HepG2 (cell line): ENCODE measurements around the gene LSM14B. TPM values are rescaled to one million over a fixed set of nuclear protein-coding genes. Genes with fewer than 3 reads are reported as not detected.

ENCODE experiments used
- GTF3A ChIP-seq: sonication (generic); formaldehyde crosslinking; conservative IDR thresholded peaks from 2 replicates; pipeline ENCODE4 v1.4.0; 2020; ENCODE audit warnings: mild to moderate bottlenecking, missing genetic modification reagents
- HNRNPK ChIP-seq: fragments of 200-400 bp; formaldehyde crosslinking; IDR thresholded peaks from 2 replicates; pipeline ENCODE4 v1.6.1; 2018; ENCODE audit warnings: low read length, low read depth, moderate library complexity, mild to moderate bottlenecking; ENCODE audit not compliant: poor library complexity, severe bottlenecking
- MTA3 ChIP-seq: sonication (generic); formaldehyde crosslinking; IDR thresholded peaks from 2 replicates; pipeline ENCODE4 v1.4.0; 2020; ENCODE audit warnings: missing genetic modification reagents
- NFYB ChIP-seq: sonication (generic); formaldehyde crosslinking; IDR thresholded peaks from 2 replicates; pipeline ENCODE4 v1.4.0; 2020; ENCODE audit warnings: missing genetic modification reagents
- ONECUT2 ChIP-seq: sonication (generic); formaldehyde crosslinking; IDR thresholded peaks from 2 replicates; pipeline ENCODE4 v1.4.0; 2020; ENCODE audit warnings: missing genetic modification reagents
- SOX5 ChIP-seq: IDR thresholded peaks from 2 replicates; pipeline ENCODE4 v1.6.1; 2016; ENCODE audit warnings: borderline replicate concordance
- TCF7L2 ChIP-seq: IDR thresholded peaks from 2 replicates; pipeline ENCODE4 v1.6.1; 2011; ENCODE audit warnings: mild to moderate bottlenecking, low read depth, low read length, moderate library complexity
- YY1 ChIP-seq: IDR thresholded peaks from 2 replicates; pipeline ENCODE4 v1.6.1; 2011; ENCODE audit warnings: low read length, low read depth, moderate library complexity, mild to moderate bottlenecking; ENCODE audit not compliant: insufficient read depth, insufficient replicate concordance
- ZNF296 ChIP-seq: sonication (generic); formaldehyde crosslinking; conservative IDR thresholded peaks from 2 replicates; pipeline ENCODE4 v1.5.0; 2020; ENCODE audit warnings: mild to moderate bottlenecking, missing genetic modification reagents
- ZNF510 ChIP-seq: sonication (generic); formaldehyde crosslinking; IDR thresholded peaks from 2 replicates; pipeline ENCODE4 v1.4.0; 2020; ENCODE audit warnings: low read depth, mild to moderate bottlenecking, missing genetic modification reagents
- polyA plus RNA-seq, 8 experiments: library from polyadenylated mRNA; depleted of rRNA in 3 of 8; stranded (reverse) in 7 of 8; unstranded in 1 of 8; fragments of >200 nt; fragmentation: Illumina TruSeq in 4 of 8; extraction: Trizol in 4 of 8; gene quantifications; 2 replicates each; pipeline versions ENCODE4 v1.2.1 to v1.2.3, GENCODE V29; 2011 to 2016; ENCODE audit warnings: low read depth in 4 of 8, missing spikeins in 1 of 8, mixed read lengths in 1 of 8; ENCODE audit not compliant: insufficient read depth in 1 of 8
- total RNA-seq, 5 experiments: library from RNA; depleted of rRNA; stranded (reverse); fragments of >200 nt; fragmentation: Illumina TruSeq; extraction: Trizol; gene quantifications; 2 replicates each; pipeline ENCODE4 v1.2.3, GENCODE V29; 2016; ENCODE audit warnings: low read depth in 1 of 5
- TF ChIP-seq, protein P1 (sequence below): sonication (generic); formaldehyde crosslinking; conservative IDR thresholded peaks from 2 replicates; pipeline ENCODE4 v1.4.0; 2020; ENCODE audit warnings: mild to moderate bottlenecking, missing genetic modification reagents, moderate library complexity
- TF ChIP-seq, protein P2 (sequence below): sonication (generic); formaldehyde crosslinking; IDR thresholded peaks from 2 replicates; pipeline ENCODE4 v1.4.0; 2020; ENCODE audit warnings: missing genetic modification reagents, borderline replicate concordance
- TF ChIP-seq, protein P3 (sequence below): sonication (generic); formaldehyde crosslinking; IDR thresholded peaks from 2 replicates; pipeline ENCODE4 v1.4.0; 2020; ENCODE audit warnings: missing genetic modification reagents
- TF ChIP-seq, protein P4 (sequence below): IDR thresholded peaks from 2 replicates; pipeline ENCODE4 v1.6.1; 2016; ENCODE audit warnings: missing biosample characterization, missing genetic modification reagents, low read depth

Gene LSM14B
- total and polyA plus RNA-seq, 2 of the 13 experiments (the other 11 are each of a cell fraction or from before 2014, with no cell fraction given): 43.3 to 79.2 TPM

DNA sequence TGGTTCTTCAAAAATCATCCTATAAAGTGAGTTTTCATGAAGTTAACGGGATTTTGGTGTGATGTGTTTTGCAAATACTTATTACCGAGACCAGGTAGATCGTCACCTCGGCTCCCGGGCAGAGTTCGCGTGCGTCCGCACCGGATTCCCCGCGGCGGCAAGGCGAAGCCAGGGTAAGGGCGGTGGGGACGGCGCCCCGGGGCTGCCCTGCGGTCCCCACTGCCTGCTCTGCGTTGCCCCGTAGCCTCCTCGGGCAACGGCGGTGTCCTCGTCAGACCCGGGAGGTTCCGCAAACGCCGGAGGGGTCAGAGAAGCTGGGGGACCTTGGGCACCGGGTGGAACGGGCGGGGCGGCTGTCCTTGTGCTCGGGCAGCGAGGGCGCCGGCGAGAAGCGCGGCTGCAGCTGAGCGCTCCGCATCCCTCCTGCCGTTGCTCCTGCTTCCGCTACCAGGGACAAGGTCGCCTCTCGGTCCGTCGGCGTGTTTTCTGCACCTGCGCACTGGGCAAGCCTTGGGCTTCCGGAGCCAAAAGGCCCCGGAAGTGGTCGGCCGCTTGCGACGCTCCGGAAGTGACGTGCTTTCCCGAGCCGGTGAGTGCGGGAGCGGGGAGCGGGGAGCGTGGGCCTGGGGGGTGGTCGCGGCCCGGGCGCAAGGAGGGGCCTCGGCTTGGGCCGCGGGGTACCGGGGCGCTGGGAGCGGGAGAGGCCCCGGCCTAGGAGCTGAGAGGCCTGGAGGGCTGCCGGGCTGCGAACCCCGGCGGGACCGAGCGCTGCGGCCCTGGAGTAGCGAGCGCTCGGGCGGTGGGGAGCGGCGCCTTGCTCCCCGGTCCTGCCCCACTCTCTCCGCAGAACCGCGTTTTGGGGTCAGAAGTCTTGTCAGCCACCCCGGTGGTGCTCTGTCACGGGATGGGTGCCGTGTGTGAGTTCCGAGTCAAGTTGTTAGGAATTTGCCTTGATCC is 60.5 kb downstream of the LSM14B start, which contains the start of gene MTG2 (continued):
- TF ChIP-seq, protein P1, sequence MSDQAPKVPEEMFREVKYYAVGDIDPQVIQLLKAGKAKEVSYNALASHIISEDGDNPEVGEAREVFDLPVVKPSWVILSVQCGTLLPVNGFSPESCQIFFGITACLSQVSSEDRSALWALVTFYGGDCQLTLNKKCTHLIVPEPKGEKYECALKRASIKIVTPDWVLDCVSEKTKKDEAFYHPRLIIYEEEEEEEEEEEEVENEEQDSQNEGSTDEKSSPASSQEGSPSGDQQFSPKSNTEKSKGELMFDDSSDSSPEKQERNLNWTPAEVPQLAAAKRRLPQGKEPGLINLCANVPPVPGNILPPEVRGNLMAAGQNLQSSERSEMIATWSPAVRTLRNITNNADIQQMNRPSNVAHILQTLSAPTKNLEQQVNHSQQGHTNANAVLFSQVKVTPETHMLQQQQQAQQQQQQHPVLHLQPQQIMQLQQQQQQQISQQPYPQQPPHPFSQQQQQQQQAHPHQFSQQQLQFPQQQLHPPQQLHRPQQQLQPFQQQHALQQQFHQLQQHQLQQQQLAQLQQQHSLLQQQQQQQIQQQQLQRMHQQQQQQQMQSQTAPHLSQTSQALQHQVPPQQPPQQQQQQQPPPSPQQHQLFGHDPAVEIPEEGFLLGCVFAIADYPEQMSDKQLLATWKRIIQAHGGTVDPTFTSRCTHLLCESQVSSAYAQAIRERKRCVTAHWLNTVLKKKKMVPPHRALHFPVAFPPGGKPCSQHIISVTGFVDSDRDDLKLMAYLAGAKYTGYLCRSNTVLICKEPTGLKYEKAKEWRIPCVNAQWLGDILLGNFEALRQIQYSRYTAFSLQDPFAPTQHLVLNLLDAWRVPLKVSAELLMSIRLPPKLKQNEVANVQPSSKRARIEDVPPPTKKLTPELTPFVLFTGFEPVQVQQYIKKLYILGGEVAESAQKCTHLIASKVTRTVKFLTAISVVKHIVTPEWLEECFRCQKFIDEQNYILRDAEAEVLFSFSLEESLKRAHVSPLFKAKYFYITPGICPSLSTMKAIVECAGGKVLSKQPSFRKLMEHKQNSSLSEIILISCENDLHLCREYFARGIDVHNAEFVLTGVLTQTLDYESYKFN: peak; percentile 79
- TF ChIP-seq ONECUT2 (CRISPR knock-in tag) (peak; percentile 70), MTA3 (CRISPR knock-in tag) (no peak), SOX5 (CRISPR knock-in tag) (peak; percentile 71; the same call in 1 of the 2 replicates), ZNF296 (CRISPR knock-in tag) (peak; percentile 90; the same call in 1 of the 2 replicates), GTF3A (CRISPR knock-in tag) (0 out of 2 replicates have a peak, but pooled peaks have one; percentile 70), TCF7L2 (no peak), NFYB (peak; percentile 57), YY1 (peak; percentile 82), HNRNPK (peak; percentile 92), ZNF510 (peak; percentile 95; the same call in 1 of the 2 replicates)
- TF ChIP-seq, protein P2, sequence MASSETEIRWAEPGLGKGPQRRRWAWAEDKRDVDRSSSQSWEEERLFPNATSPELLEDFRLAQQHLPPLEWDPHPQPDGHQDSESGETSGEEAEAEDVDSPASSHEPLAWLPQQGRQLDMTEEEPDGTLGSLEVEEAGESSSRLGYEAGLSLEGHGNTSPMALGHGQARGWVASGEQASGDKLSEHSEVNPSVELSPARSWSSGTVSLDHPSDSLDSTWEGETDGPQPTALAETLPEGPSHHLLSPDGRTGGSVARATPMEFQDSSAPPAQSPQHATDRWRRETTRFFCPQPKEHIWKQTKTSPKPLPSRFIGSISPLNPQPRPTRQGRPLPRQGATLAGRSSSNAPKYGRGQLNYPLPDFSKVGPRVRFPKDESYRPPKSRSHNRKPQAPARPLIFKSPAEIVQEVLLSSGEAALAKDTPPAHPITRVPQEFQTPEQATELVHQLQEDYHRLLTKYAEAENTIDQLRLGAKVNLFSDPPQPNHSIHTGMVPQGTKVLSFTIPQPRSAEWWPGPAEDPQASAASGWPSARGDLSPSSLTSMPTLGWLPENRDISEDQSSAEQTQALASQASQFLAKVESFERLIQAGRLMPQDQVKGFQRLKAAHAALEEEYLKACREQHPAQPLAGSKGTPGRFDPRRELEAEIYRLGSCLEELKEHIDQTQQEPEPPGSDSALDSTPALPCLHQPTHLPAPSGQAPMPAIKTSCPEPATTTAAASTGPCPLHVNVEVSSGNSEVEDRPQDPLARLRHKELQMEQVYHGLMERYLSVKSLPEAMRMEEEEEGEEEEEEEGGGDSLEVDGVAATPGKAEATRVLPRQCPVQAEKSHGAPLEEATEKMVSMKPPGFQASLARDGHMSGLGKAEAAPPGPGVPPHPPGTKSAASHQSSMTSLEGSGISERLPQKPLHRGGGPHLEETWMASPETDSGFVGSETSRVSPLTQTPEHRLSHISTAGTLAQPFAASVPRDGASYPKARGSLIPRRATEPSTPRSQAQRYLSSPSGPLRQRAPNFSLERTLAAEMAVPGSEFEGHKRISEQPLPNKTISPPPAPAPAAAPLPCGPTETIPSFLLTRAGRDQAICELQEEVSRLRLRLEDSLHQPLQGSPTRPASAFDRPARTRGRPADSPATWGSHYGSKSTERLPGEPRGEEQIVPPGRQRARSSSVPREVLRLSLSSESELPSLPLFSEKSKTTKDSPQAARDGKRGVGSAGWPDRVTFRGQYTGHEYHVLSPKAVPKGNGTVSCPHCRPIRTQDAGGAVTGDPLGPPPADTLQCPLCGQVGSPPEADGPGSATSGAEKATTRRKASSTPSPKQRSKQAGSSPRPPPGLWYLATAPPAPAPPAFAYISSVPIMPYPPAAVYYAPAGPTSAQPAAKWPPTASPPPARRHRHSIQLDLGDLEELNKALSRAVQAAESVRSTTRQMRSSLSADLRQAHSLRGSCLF (CRISPR knock-in tag): peak; percentile 93
- TF ChIP-seq, protein P3, sequence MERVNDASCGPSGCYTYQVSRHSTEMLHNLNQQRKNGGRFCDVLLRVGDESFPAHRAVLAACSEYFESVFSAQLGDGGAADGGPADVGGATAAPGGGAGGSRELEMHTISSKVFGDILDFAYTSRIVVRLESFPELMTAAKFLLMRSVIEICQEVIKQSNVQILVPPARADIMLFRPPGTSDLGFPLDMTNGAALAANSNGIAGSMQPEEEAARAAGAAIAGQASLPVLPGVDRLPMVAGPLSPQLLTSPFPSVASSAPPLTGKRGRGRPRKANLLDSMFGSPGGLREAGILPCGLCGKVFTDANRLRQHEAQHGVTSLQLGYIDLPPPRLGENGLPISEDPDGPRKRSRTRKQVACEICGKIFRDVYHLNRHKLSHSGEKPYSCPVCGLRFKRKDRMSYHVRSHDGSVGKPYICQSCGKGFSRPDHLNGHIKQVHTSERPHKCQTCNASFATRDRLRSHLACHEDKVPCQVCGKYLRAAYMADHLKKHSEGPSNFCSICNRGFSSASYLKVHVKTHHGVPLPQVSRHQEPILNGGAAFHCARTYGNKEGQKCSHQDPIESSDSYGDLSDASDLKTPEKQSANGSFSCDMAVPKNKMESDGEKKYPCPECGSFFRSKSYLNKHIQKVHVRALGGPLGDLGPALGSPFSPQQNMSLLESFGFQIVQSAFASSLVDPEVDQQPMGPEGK (CRISPR knock-in tag): peak; percentile 94
- TF ChIP-seq, protein P4, sequence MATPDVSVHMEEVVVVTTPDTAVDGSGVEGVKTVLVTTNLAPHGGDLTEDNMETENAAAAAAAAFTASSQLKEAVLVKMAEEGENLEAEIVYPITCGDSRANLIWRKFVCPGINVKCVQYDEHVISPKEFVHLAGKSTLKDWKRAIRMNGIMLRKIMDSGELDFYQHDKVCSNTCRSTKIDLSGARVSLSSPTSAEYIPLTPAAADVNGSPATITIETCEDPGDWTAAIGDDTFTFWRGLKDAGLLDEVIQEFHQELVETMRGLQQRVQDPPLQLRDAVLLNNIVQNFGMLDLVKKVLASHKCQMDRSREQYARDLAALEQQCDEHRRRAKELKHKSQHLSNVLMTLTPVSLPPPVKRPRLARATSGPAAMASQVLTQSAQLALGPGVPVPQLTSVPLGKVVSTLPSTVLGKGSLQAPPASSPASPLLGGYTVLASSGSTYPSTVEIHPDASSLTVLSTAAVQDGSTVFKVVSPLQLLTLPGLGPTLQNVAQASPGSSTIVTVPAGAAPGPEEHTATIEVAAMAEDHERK (CRISPR knock-in tag): peak; percentile 73; the same call in 1 of the 2 replicates
